Osteocyte (in vitro differentiated cells): Measurements from ENCODE around the gene PTPN11. TPM values are rescaled to one million over a fixed set of nuclear protein-coding genes. Genes with fewer than 3 reads are reported as not detected.

Experiments used
- DNase-seq: peaks from one replicate; pipeline ENCODE4 v3.0.0; 2021; ENCODE audit warnings: mixed read lengths; ENCODE audit not compliant: unreplicated experiment; ENCODE audit errors: extremely low spot score
- H3K27ac Mint-ChIP-seq: one replicate; pipeline ENCODE4 v1.8.0; 2021; ENCODE audit warnings: mild to moderate bottlenecking, mixed read lengths; ENCODE audit not compliant: unreplicated experiment
- H3K27me3 Mint-ChIP-seq: one replicate; pipeline ENCODE4 v1.8.0; 2021; ENCODE audit warnings: mixed read lengths; ENCODE audit not compliant: unreplicated experiment
- H3K36me3 Mint-ChIP-seq: one replicate; pipeline ENCODE4 v1.8.0; 2021; ENCODE audit warnings: mixed read lengths; ENCODE audit not compliant: unreplicated experiment
- H3K4me1 Mint-ChIP-seq: one replicate; pipeline ENCODE4 v1.8.0; 2021; ENCODE audit warnings: mixed read lengths; ENCODE audit not compliant: unreplicated experiment
- H3K4me3 Mint-ChIP-seq: one replicate; pipeline ENCODE4 v1.8.0; 2021; ENCODE audit warnings: mild to moderate bottlenecking, moderate library complexity, mixed read lengths; ENCODE audit not compliant: unreplicated experiment
- H3K9me3 Mint-ChIP-seq: one replicate; pipeline ENCODE4 v1.8.0; 2021; ENCODE audit warnings: mixed read lengths; ENCODE audit not compliant: unreplicated experiment
- CTCF ChIP-seq: fragments of 200-600 bp; sonication (generic); IDR thresholded peaks from 2 replicates; pipeline ENCODE4 v1.5.0; 2021; ENCODE audit warnings: antibody characterized with exemption, mild to moderate bottlenecking, moderate library complexity
- total RNA-seq: library from RNA; stranded (reverse); gene quantifications from 2 replicates; pipeline ENCODE4 v1.2.1, GENCODE V29; 2021

PTPN11 gene
- total RNA-seq, 1 donor from 2014 or later = 102 TPM

- DNase-seq = no peak
- Mint-ChIP-seq H3K27me3 (no peaks in the 10 kb centered on the region), H3K4me1 (no peaks in the 10 kb centered on the region), H3K36me3 (peaks cover 9% of the 10 kb centered on the region), H3K9me3 (no peaks in the 10 kb centered on the region), H3K4me3 (no peak overlapping the region), H3K27ac (no peak overlapping the region)
- TF ChIP-seq CTCF = no peak
These were observed 47.3 kb downstream of the PTPN11 start for GRCh38 chr12:112466011-112466422.

- Mint-ChIP-seq H3K4me3 (no peak overlapping the region), H3K9me3 (no peaks in the 10 kb centered on the region), H3K36me3 (peaks cover 8% of the 10 kb centered on the region), H3K27ac (no peak overlapping the region), H3K4me1 (no peaks in the 10 kb centered on the region), H3K27me3 (no peaks in the 10 kb centered on the region)
- DNase-seq = no peak
- no peak for TF ChIP-seq CTCF
These were observed 48.1 kb downstream of the PTPN11 start for GRCh38 chr12:112466835-112467234.

GRCh38 chr12:112468046-112468445 lies 49.3 kb downstream of the PTPN11 start:
- Mint-ChIP-seq H3K4me1 (no peaks in the 10 kb centered on the region), H3K9me3 (no peaks in the 10 kb centered on the region), H3K36me3 (peaks cover 14% of the 10 kb centered on the region), H3K27me3 (no peaks in the 10 kb centered on the region), H3K27ac (no peak overlapping the region), H3K4me3 (no peak overlapping the region)
- DNase-seq = no peak
- no peak for TF ChIP-seq CTCF

- Mint-ChIP-seq H3K4me3 (no peak overlapping the region), H3K27ac (no peak overlapping the region), H3K4me1 (no peaks in the 10 kb centered on the region), H3K9me3 (peaks cover 1% of the 10 kb centered on the region), H3K27me3 (no peaks in the 10 kb centered on the region), H3K36me3 (peaks cover 20% of the 10 kb centered on the region)
- DNase-seq = no peak
- TF ChIP-seq CTCF = no peak
These were observed 54.3 kb downstream of the PTPN11 start for GRCh38 chr12:112473056-112473455.

GRCh38 chr12:112479413-112479812 lies 60.7 kb downstream of the PTPN11 start:
- TF ChIP-seq CTCF = no peak
- Mint-ChIP-seq H3K9me3 (peaks cover 10% of the 10 kb centered on the region), H3K27ac (no peak overlapping the region), H3K4me3 (no peak overlapping the region), H3K27me3 (no peaks in the 10 kb centered on the region), H3K4me1 (no peaks in the 10 kb centered on the region), H3K36me3 (peaks cover 58% of the 10 kb centered on the region)
- DNase-seq = no peak
